GM21528 (cell line): Measurements from ENCODE around the gene TIGAR.

Source experiments
- ATAC-seq: cut with Tn5 transposase; IDR thresholded peaks from one replicate; pipeline ENCODE4 v1.9.1; 2021; ENCODE audit warnings: mild to moderate bottlenecking, moderate library complexity; ENCODE audit not compliant: unreplicated experiment, low FRiP score

Gene TIGAR

DNA sequence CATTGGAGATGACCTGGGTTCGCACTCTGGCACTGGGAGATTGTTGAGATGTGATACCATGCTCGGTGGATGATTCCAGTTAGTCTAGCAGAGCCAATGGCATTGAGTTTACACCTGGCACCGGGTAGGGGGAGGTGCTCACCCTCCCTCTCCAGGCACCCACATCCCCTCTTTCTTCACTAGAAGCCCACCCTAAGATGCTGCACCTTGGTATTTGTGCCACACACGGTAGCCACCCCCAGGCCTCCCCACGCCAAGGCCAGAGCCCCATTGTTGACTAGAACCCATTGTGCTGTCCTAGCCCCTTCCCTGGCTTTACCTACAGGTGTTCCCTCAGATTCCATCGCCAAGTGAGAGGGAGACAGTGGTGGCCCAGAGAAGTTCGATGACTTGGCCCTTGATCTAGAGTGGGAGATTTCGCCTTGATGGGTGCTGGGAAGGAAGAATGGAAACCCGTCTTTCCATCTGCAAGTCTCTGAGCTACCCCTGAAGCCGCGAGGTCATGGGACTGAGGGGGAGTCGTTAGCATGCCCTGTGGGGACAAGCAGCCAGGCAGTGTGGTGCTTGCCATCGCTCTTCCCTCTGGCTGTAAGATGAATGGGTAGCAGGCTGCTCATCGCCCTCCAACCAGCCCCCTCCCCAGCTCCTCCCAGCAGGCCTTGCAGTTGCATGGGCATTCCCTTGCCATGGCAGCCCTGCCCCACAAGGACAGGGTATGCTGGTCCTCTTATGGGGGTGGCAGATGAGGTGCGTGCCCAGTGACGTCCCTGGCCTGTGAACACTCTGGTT, 38.7 kb upstream of the TIGAR start:
- ATAC-seq: no peak

DNA sequence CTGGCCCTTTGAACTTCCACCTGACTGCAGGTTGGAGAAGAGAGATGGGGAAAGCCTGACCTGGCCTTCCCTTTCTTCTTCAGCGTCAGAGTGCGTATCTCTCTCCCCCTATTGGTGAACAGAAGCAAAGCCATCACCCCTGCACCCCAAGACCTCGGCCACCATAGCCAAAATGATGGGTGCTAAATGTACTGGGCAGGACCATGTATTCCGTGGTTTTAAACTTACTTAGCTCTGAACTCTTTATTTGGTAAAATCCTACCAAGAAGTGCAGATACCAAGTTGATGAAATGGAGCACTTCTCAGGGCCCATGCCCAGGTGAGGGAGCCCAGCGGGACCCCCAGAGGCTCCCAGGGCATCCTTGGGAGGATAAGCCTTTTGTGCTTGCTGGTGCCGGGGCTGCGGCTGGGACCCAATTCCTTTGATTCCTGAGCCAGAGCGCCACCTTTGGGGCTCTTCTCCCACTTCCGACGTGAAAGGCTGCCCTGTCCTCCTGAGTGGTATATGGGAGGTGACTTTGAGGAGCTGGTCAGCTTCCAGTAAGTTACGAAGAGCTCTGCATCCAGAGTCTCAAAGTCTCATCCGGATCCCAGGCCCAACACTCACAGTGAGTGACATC, 38.0 kb upstream of the TIGAR start:
- no peak for ATAC-seq

DNA sequence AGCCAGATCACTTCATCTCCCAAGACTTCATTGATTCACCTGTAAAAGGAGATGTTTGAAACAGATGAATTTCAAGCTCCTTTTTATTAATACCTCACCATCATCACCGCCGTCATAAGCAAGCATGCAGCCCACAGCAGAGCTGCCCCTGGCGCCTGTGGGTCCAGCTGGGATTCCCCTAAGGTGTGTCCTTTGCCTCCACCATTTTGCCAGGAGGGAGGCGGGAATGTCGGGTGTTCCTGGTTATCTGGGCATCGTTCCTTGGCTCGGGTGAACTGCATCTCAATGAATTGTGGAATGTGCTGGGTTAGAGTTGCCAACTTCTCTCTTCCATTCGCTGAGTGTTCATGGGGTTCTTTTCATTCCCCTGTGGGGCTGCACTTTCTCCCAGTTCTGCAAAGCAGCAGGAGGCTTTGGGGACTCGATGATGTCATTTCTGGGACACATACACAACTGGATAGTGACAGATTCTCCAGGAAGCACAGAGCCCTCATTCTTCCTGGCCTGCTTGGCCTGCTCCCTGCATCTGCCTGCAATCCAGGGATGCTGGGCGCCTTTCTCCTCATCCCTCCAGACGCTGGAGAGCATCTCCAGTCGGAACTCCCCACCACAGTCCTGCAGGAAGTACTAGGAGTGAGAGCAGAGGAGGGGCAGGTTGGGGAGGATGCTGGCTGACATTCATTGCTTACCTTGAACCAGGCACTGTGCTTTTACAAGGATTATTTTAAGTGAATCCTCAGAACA, 37.3 kb upstream of the TIGAR start:
- ATAC-seq: no peak

DNA sequence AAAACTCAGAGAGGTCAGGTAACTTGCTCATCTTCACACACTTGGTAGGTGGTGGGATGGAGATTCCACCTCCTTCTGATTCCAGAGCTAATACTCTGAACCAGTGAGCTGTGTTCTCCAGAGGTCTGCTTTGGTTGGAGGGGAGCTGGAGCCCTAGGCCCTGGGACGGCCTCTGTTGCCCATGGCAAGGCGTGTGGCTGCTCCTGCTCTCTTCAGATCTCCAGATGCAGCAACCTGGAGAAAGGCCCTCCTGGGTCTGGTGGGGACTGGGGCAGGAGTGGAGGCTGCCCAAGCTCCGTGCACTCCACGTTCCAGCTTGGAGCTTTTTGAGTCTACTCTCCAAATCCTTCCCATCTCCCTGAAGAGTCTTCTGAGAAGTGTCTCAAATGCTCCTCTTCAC, 36.7 kb upstream of the TIGAR start:
- no peak for ATAC-seq

DNA sequence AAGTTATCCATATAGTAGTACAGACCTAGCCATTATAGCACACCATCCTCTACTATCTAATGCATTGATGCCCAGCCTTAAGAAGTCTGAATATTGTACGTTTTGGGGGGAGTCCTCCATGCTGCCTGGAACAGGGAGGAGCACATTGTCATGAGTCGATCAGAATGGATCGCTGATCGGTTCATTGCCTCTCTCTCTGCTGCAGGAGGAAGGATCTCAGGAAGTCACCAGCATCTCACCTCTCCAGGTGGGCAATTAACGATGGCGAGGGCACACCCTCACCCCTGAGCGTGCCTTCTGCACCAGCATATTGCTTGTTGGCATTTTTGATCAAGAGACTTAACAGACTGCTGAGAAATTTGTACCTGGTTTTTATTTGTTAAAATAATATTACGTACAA, 35.9 kb upstream of the TIGAR start:
- ATAC-seq: no peak

DNA sequence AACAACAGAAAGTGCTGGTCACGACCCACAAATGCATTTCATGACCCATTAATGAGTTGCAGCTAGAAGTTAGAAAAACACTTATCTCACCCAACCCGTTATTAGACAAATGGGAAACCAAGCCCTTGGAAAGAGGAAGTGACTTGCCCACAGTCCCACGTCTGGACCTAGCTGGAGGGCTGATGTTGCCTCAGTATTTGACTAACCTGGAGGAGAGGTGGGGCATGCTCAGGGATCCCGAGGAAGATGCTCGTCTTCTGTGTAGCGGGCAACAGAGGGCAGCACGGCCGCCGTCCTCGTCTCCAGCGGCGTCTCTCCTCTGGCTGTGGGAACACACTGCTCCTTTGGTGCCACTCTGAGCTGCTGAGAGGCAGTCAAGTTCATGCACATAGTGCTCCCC, 34.8 kb upstream of the TIGAR start:
- no peak for ATAC-seq

DNA sequence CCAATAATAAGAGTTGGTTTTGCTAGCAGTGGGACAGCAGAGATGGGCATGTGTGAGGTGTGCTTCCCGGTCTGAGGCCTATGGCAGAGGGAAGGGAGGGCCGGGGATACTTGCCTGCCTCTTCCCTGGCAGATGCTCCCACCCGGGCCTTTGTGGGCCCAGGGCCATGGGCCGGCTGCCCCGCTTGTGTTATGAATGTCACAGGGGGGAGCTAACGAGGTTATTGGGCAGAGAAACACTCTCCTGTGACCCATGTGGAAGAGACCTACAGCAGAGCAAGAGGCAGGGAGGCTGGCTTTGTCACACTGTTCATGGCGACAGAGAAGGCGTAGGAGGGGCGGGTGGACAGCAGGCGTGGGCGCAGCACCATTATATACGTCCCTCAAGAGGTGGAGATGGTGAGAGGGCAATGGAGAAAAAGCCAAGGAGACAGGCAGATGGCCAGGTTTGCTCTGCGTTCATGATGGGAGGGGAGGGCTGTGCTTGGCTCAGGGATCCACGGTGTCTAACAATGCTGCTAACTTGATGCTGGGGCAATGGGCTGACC, 34.2 kb upstream of the TIGAR start:
- ATAC-seq: no peak

DNA sequence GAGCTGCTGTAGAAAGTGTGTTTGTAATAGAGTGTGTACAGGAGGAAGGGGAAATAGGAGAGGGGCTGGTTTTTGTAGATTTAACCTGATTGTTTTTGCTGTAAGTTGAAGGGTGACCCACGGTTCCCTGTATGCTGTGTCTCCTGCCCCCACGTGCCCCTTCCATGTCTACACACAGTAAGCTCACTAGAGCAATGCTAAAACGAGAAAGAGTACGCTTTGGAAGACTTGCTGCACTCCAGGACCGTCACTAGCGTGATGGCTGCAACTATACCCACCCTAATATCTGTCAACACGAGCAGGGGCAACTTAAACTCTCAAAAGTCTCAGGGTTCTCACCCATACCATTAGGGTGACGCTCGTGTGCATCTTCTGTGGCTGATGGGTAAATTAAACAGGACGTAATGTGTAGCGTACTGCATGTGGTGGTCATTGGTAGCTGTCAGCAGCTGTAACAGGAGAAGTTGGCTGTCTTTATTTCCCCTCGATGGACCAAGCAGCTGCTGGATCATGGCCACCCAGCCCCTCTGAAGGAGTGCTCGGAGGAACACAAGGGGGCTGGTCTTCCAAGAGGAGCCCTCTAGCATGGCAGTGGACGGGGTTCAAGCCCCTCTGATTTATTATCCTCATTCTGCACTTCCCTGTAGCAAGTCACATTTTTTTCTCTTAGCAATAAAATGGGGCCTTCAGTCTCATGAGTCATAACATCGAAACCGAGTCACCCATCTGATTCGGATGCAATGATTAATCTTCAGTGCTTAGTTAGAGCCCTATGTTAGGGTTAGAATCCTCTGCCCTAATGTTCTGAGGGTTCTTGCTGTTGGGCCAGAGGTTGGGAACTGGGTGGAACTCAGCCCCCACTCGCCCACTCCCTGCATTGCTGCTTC, 33.4 kb upstream of the TIGAR start:
- ATAC-seq: no peak

DNA sequence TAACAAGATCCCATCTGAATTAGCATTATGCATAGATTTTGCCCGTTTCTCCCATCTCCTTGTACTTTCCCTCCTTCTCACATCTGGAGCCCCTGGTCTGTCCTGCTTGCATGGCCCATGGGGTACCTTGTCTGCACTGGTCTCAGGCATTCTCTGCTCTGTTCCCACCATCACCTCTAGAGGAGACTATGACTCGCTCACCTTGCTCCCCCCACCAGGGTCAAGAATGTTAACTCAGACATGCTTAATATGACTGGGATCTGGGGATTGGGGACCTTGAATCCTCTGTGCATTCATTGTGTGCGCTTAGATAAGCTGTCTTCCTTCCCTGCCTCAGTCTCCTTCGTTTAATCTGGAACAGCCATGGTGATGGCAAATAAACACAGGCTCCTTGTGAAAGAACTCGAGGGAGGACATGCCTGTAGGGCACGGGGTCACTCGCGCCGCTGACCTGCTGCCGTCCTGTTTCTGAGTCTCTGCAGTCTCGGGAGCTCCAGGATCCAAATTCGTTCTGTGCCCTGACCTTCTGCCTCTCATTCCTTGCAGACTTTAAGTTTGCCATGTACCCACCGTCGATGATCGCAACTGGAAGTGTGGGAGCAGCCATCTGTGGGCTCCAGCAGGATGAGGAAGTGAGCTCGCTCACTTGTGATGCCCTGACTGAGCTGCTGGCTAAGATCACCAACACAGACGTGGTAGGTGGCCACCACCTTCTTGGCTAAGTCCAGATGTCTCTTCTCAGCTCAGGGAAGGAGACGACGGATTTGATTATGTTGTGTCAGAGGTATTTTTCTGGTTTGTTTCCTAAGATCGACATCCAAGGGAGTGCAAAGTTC, 32.5 kb upstream of the TIGAR start:
- ATAC-seq: no peak

DNA sequence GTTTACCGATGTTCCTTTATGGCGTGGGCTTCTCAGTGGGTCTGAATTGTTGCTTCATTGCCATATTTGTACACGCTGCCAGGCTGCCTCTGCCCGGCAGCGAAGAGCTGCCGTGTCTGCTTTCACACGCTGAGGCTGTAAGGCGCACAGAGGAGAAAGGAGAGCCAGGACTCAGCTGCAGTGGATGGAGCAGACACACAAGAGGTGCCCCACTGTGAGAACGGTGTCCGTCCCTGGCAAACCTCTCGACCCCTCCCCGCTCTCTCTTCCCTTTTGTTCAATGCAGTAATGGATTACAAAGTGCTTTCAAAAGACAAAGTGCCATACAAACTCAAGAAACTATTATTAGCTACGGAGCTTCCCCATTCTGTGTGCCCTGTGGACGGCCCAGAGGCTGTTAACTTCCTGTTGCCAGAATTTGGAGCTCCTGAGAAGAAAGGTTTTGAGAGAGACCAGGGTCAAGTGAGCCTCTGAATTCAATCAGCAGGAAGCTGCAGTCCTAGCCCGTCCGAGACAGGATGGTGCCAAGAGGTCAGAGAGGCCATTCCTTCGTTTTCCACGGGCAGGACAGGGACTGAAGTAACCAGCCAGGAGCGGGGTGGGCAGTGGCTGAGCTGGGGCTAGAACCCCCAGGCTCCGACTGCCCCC, 31.7 kb upstream of the TIGAR start:
- ATAC-seq: no peak

DNA sequence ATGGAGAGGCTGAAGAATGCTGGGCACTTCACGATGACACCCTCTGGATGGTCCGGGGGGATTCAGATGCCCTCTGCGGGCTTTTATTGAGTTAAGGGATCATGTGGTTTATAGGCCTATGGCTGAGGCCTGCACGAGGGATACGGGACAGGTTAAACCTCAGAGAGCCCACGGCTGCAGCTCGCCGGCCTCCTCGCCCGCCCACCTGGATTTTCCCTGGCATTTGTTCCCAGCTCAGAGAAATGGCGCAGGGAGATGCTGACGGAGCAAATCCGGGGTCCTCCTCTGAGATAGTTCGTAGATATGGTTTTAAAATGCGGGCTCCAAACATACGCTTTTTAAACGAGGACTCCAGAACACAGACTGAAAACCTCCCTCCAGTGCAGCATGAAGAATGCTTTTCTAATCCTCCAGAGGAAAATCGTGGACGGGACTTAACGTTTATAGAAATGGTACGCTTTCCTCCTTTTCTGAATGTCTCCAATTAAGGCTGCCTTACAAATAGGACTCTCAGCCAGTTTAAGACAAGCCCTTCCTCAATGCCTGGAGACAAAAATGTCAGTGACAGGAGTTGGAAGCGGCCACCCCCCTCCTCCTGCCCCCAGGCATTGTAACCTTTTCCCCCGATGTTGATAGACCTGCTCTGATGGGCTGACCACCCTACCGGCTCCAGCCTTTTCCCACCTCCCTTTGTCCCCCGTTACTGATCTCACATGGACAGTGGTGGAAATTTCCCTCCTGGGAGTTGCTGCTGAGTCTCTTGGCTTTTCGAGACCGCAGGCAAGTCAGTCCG, 30.8 kb upstream of the TIGAR start:
- ATAC-seq: no peak

DNA sequence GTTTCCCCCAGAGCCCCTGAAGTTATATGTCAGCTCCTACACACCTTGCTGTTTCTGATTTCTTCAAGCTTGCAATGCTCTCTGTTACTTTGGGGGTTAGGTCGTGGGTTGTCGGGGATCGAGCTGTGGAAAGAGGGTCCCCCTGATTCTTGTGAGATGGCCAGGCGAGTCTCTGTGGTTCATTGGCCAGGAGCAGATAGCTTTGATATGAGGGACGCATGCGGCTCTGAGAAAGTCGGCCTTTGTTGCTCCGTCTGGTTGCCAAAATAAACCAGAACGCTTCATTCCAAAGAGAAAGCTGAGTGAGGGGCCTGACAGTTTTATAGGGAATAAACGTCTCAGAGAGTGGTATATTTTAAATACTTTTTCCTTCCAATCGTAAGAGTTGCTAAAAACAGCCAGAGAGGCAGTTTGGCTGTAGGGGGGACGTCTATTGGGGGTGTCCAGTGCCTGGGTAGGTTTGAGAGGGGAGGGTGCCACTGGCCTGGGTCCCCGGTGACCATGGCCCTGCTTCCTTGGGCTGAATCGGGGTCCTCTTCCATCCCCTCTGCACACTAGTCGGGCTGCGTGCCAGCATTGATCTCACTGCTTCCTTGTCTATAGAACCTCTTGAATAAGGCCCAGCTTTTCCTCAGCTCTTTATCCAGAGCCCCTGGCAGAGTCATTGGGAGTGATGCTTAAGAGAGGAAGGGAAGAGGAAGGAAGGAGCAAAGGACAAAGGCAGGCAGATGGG, 28.5 kb upstream of the TIGAR start:
- ATAC-seq: no peak

DNA sequence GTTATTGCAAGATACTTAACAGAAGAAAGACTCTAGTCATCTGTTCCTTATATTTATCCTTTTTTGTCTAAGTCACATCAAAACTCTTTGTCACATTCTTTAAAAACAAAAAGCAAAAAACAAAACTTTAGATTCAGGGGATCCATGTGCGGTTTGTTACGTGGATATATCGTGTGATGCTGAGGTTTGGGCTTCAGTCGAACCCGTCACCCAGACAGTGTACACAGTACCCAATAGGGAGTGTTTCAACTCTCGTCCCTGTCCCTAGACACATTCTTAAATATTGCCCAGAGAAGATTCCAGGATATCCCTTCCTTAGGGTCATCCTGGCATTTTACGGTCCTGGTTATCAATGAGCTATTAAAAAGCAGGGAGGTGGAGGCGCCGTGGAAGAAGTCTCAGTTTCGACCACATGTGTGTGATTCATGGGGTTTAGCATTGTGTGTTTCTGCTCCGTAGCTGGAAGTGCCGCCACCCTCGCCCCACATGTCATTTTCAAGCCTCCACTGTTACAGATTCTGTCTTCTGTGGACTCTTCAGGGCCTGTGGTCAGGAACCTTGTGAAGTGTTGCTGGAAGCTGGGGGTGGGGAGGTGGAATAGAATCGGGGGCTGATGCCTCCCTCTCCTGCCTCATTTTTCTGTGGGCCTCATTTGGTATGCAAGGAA, 27.6 kb upstream of the TIGAR start:
- ATAC-seq: no peak

DNA sequence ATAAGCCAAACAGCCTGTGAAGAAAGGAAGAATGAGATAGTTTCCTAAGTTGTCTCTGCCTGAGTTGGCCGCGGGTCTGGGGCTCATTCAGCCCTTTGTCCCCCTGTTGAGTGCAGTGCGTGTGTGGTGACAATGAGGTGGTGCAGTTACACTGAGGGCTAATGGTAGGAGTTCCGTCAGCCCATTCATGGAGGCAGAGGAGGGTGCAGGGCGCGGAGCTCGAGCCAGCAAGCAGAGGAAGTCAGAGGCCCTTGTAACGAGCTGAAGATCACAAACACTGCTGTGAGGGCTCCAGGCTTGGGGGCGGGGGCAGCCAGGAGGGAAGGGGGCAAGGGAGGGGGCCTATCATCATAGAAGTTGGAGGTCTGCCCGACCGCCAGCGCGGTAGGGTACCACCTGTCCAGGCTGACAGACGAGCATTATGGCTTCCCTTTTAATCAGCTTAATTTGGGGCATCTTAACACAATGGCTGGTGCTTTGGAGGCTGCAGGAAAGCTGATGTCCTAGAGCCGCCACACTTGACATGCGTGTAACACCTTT, 27.0 kb upstream of the TIGAR start:
- ATAC-seq: no peak

DNA sequence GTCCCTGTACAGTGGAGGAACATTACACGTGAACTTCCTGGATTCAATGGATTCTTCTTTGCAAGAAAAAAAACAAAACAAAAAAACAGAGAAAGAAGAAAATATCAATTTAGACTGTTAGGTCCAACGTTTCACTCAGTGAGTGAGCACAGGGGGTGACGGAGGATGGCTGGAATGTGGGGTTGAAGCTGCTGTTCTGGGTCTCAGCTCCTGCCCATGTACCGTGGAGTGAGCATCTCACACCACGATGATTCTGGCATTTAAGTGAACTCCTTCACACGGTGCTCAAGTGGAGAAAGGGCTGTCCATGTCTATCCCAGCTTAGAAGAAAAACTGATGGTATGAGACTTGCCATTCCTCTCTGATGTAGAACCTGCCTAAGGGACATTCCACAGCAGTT, 24.3 kb upstream of the TIGAR start:
- no peak for ATAC-seq

DNA sequence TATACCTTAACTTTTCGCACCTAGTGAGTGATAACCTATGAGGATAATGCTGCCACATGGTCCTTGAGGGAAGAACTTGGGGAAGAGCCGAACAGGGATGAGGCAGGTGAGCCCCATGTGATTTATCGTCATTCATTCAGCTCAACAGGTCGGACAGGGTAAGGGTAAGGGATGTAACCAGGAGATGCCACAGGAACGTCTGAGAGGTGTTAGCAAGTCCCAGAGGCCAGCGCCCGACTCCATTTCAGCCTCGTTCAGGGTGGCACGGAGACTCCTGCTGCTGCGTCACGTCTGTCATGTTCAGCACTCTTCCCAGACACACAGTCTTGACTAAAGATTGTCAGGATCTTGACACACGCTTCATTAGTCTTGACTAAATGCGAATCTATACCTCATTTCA, 23.4 kb upstream of the TIGAR start:
- ATAC-seq: no peak

DNA sequence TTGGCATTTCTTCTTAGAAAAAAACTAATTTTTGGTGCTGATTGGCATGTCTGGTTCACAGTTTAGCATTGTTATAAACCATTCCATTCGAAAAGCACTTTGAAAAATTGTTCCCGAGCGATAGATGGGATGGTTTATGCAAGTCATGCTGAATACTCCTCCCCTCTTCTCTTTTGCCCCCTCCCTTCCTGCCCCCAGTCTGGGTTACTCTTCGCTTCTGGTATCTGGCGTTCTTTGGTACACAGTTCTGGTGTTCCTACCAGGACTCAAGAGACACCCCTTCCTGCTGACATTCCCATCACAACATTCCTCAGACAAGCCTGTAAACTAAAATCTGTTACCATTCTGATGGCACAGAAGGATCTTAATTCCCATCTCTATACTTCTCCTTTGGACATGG, 20.1 kb upstream of the TIGAR start:
- no peak for ATAC-seq
